GM21723 (cell line): ENCODE measurements around the gene ADARB2.
"Not testable (repeated sequence)": the region's sequence is repeated elsewhere in the genome, so short reads cannot be mapped to it uniquely, and the experiment has no call there.

ENCODE experiments used
- ATAC-seq: cut with Tn5 transposase; IDR thresholded peaks from one replicate; pipeline ENCODE4 v1.9.1; 2021; ENCODE audit warnings: mild to moderate bottlenecking, moderate library complexity; ENCODE audit not compliant: unreplicated experiment

The ADARB2 gene

DNA sequence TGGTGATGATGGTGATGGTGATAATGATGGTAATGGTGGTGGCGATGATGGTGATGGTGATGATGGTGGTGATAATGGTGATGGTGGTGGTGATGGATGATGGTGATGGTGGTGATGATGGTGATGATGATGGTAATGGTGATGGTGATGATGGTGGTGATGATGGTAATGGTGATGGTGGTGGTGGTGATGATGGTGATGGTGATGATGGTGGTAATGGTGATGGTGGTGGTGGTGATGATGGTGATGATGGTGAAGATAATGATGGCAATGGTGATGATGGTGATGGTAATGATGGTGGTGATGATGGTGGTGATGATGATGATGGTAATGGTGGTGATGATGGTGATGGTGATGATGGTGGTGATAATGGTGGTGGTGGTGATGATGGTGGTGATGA, 517.5 kb downstream of the ADARB2 start:
- ATAC-seq, result not testable (repeated sequence)

GRCh38 chr10:1217661-1218060, 519.7 kb downstream of the ADARB2 start:
- ATAC-seq, result no peak

- ATAC-seq, result no peak
These were observed 520.1 kb downstream of the ADARB2 start for GRCh38 chr10:1217237-1217587.

GRCh38 chr10:1216574-1217236, 520.6 kb downstream of the ADARB2 start:
- no peak for ATAC-seq

GRCh38 chr10:1215862-1216573, 521.3 kb downstream of the ADARB2 start:
- ATAC-seq, result no peak

DNA sequence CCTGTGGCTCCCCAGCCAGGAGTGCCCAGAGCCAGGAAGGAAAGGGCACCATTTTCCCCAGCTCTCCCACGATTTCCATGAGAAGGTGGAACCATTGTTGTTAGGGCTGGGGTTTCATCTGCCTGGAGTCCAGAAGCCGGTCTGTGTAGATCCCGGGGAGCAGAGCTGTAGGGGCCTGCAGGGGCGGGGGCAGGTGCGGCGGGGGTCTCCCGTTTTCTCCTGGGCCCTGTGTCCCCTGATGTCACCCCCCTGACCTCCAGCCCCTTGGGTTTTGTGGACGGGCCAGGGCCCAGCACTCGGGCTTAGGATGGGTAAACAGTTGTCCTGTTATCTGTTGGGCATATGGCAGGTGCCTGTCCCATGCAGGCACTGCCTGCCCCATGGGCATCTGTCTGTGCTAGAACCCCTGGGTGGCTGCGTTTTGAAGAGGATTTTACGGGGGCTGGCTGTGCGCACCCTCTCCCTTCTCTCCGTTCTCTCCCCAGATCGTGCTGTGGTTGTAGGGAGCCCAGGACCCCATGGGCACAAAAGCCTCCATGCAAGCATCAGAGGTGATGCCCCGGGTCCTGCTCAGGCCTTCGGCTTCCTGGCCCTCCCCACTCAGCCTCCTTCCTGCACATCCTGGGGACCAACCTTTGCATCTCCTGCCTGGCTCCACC, 522.3 kb downstream of the ADARB2 start:
- no peak for ATAC-seq

GRCh38 chr10:1214071-1214675, 523.2 kb downstream of the ADARB2 start:
- no peak for ATAC-seq

- no peak for ATAC-seq
These were observed 523.9 kb downstream of the ADARB2 start for GRCh38 chr10:1213252-1214070.

- no peak for ATAC-seq
These were observed 524.7 kb downstream of the ADARB2 start for GRCh38 chr10:1212571-1213141.

- no peak for ATAC-seq
These were observed 525.3 kb downstream of the ADARB2 start for GRCh38 chr10:1211844-1212570.

DNA sequence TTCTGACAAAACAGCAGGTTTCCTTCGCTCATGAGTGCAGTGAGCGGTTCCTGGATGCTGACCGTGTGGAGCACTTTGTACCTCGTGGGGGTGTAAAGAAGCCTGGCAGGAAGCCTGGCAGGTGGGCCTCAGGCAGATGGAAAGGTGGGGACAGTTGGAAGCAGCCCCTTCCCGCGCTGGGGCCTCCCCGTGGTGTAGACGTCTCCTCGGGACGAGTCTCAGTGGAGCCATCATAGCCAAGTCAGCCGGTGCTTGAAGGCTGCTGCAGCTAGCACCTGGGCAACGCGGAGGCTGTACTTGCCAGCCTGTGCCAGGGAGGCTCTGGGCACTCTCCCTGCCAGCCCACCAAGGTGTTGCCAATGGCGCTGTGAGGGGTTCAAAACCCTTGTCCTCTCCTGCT, 526.7 kb downstream of the ADARB2 start:
- ATAC-seq, result no peak

DNA sequence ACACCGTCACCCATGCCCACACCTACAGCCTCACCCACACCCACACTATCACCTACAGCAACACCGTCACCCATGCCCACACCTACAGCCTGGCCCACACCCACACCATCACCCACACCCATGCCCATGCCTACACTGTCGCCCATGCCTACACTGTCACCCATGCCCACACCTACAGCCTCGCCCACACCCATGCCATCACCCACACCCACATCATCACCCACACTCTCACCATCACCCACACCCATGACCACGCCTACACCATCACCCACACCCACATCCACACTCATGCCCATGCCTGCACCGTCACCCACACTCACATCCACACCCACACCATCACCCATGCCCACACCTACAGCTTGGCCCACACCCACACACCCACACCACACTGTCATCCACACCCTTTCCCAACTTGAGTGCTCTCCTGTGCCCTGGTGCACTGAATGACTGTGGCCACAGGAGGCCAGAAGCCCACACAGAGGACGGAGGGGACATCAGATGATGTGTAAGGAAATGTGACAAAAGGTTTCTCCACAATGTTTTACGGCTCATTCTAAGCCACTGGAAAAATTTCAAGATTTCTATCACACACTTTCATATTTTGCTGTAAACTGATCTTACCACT, 527.9 kb downstream of the ADARB2 start:
- ATAC-seq, result no peak

DNA sequence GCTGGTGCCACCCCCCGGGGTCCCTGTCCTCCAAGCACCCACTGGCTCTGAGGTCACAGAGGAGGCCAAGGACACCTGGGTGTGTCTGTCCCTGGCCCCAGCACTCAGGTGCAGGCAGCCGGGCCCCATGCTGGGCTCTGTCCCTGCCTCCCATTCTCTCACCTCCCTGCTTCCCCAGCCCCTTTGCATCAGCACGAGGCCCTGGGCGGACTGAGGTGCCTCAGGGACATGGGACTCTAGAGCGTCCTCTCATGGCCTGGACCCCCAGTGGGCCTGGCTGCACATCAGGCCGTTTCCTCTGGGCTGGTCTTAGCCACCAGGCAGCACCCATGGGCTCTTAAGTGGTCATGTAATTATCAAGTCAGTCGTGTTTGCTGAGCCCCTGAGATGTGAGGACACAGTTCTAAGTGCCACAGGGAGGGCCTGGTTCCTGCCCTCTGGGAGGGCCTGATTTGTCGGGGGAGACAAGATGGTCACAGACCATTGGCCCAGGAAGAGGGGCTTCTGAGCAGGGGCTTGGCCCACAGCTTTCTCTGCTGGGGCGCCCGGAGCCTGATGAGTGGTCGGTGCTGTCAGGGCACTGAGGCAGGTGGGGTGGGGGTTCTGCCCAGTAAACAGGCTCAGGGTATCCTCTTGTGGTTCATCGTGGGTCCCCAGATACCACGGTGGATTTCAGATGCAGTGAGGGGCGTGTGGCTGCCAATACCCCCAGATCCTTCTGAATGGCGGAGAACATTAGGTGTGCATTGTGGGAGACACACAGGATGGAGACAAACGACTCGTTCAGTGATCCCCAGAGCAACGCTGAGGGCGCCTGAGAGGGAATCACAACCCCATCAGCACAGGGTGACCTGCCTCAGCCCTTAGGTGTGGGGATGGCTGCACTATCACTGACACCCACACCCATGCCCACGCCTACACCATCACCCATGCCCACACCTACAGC, 528.7 kb downstream of the ADARB2 start:
- ATAC-seq, result no peak

DNA sequence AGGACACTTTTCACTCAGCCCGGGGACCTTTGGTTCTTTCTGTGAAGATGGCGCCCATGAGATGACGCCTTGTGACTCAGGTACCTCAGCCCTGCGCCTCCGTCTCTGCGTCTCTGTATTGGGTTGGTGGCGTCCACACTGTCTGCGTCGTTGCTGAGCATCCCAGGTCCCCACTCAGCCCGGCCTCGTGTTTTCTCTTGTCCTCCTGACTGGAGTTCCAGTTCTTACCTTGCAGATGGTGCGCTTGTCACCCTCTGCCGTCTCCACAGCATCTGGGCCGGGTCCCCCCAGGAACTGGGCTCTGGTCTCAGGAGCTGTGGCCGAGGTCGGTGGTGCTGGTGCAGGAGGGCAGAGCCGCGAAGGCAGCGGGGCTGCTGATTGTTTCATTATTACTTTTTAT, 530.7 kb downstream of the ADARB2 start:
- ATAC-seq, result no peak

DNA sequence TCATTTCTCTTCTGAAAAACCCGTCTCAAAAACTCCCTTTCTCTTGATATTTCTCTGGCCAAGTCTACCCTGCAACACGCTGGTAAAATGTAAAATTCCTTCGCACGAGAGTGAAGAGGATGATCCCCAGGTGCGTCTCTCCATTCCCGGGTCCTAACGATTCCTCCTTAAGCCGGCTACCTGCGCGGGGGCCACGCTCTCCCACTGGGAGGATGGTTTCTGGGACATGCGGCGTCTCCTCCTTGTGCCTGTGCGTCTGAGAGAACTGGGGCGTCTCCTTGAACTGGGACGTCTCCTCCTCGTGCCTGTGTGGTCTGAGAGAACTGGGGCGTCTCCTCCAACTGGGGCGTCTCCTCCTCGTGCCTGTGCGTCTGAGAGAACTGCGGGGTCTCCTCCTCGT, 531.2 kb downstream of the ADARB2 start:
- no peak for ATAC-seq

- ATAC-seq, result no peak
These were observed 531.8 kb downstream of the ADARB2 start for GRCh38 chr10:1205450-1206030.

DNA sequence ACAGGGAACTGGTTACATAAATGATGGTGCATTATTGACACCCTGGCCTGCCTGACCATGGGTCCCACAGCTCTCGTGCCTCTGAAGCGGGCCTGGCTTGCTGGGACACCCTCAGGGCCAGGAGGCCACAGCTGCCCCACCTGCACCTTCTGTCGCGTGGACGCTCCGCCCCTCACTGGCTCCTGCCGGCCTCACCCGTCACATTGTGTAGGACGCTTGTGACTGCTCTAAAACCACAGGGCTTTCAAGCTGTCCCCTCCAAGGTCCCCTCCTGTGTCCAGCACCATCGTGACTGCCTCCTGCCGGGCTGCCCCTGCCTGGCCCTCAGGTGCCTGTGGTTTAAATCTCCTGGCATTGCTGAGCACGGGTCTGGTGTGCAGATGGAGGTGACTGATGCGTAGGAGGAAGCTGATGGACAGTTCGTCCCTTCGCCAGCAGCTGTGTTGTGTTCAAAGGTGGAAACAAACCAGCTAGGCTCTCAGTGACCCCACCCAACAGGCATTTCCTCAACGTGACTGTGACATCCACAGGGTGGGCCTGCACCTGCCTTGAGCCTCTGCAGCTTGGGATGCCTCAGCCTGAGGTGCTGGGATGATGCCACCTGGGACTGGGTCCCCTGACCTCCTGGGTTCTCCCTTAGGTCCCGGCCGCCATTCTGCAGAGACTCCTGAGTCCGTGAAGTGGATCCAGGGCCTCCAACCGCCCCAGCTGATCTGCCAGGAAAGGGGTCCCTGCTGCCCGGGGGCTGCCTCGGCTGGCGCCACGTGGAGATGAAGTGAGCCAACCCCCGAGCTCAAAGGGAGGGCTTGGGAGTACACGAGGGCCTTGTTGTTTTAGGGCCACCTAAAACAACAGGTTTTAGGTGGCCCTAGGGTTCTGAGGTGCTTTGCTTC, 532.6 kb downstream of the ADARB2 start:
- ATAC-seq, result no peak
